Subcutaneous adipose tissue (tissue), 4 donors: ENCODE data around the gene TIAM1. TPM values are rescaled to one million over a fixed set of nuclear protein-coding genes. Genes with fewer than 3 reads are reported as not detected.

Source experiments
- total RNA-seq, 4 donors: library from RNA; depleted of rRNA; stranded (reverse); fragments of >200 nt; gene quantifications; one replicate each; pipeline ENCODE4 v1.1.0, GENCODE V29; 2016
- TF ChIP-seq, protein P1 (sequence below): fragments of 450-650 bp; IDR thresholded peaks from one replicate; pipeline ENCODE4 v1.5.1; 2016; ENCODE audit warnings: low read depth, mild to moderate bottlenecking, control low read depth, antibody characterized with exemption, moderate library complexity

The TIAM1 gene
- total RNA-seq, 4 donors from 2014 or later: 5.1 to 27.4 (median 14.7) TPM

DNA sequence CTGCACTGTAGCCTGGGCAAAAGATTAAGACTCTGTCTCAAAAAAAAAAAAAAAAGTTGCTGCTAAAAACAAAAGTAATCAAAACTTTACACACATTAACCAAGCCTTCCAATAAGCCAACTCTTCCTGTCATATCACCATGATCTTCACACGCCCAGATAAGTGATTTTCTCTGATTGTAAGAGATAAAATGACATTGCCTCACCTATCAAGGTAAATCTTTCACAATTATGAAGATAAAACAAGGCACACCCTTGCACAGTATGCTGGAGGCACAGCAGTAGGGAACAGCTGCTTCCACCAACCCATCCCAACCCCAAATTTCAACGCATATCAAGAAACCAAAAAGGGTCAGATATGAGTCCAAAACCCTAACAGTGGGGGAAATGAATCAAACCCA, 8.8 kb upstream of the TIAM1 start:
- TF ChIP-seq, protein P1, sequence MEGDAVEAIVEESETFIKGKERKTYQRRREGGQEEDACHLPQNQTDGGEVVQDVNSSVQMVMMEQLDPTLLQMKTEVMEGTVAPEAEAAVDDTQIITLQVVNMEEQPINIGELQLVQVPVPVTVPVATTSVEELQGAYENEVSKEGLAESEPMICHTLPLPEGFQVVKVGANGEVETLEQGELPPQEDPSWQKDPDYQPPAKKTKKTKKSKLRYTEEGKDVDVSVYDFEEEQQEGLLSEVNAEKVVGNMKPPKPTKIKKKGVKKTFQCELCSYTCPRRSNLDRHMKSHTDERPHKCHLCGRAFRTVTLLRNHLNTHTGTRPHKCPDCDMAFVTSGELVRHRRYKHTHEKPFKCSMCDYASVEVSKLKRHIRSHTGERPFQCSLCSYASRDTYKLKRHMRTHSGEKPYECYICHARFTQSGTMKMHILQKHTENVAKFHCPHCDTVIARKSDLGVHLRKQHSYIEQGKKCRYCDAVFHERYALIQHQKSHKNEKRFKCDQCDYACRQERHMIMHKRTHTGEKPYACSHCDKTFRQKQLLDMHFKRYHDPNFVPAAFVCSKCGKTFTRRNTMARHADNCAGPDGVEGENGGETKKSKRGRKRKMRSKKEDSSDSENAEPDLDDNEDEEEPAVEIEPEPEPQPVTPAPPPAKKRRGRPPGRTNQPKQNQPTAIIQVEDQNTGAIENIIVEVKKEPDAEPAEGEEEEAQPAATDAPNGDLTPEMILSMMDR: no peak

DNA sequence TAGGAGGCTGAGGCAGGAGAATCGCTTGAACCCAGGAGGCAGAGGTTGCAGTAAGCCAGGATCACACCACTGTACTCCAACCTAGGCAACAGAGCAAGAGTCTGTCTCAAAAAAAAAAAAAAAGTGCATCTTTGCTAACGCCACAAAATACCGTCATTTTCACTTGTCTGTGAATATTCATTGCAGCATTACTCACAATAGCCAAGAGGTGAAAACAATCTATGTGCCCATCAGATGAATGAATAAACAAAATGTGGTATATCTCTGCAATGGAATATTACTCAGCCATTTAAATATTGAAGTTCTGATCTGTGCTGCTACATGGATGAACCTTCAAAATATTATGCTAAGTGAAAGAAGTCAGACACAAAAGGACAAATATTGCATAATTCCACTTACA, 7.9 kb upstream of the TIAM1 start:
- TF ChIP-seq, protein P1: no peak

DNA sequence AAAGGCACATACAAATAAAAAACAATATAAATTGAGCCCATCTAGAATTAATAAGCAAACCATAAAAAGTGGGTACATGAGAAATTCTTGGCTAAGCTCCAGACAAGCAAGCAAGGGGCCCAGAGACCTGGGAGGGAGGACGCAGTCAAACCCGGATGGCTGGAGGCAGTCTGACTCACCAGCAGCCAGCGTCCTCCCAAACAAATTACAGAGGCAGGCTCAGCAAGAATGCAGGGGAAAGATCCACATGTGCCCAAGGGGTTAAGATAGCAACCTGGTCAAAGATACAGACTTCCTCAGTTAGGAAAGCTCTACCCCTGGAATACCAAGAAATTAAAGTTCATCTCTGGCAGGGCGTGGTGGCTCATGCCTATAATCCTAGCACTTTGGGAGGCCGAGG, 7.4 kb upstream of the TIAM1 start:
- TF ChIP-seq, protein P1: no peak

DNA sequence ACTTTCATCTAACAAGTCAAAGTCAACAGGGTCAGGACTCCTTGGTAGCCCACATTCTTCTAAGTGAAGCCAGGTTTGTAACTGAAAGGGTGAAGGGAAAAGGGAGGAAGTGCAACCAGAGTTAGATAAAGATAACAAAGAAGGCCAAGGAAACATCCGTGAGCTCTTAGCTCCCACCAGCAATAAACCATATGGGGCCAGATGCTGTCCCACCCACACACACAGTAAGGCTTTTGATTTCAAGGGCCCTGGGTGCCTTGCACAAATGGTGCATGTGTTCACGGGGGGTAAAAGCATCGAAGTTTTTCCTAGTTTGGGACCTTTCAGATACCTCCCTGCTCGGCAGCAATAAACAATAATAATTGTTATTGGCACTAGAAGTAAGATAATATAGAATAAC, 5.1 kb upstream of the TIAM1 start:
- TF ChIP-seq, protein P1: no peak

DNA sequence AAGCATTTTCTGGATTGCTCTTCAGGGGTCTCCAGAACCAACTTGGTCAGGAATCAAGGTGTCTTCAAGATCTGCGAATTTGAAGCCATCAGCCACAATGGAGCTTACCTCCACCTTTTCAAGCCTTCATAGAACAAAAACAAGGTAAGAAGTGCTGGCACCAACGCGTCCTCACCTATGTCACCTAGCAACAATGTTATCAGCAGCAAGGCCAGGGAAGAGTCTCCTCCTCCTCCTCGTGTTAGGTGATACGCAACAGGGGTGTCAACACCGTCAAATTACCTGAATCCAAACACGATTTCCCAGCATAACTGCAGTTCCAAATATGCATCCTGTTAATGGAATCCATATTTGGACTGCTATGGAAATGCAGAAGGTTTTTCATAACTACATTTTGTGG, 4.1 kb upstream of the TIAM1 start:
- TF ChIP-seq, protein P1: no peak

DNA sequence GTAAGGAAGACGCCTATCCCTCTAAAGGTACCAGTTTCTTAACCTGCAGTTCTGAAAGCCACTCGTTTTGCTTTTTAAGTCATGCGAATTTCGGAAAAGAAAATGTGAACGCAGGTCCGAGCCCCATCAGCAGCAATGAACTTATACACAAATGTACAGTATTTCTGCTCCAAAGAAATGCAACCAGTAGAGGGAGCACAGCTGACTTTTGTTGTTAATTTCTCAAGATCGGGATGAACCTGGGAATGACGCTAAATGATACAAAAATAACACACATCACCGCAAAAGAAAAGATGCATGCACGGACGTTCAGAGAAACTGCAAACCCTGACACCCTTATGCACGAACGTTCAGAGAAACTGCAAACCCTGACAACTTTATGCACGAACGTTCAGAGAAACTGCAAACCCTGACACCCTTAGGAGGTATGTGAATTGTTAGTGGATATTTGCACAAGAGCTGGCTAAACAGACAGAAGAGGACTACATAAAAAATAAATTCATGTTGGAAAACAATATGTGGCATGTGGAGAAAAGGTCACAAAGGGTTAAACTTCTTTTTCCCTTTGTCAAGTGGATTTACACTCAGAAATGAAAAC, 3.5 kb upstream of the TIAM1 start:
- TF ChIP-seq, protein P1: no peak

DNA sequence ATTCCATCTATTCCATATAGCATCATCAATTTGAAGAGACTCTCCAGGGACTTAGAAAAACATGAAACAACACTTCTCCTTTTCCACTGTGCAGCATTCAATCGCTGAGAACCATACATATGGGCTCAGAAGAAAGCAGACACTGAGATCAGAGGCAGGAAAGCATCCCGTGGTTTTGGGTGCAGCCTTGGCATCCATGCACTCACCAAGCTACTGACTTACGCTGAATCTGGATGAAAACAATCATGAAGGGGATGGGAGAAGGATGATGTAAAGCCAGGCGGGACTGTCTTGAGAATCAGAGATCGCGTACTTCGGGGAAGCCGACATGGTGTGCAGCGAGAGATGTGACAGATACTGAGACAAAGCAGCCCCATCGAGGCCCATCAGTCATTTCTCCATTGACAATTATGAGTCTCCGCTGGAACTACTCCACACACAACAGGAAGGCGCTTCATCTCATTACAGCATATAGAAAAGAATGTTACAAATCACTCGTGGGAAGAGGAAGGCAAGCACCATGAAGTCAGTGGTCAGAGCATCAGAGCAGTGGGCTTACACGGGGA, 2.3 kb upstream of the TIAM1 start:
- TF ChIP-seq, protein P1: no peak
